ENCODE measurements around the gene TBX18.

The TBX18 gene

GRCh38 chr6:84763003-84763885 lies 1.2 kb downstream of the TBX18 start (continued):
- TF ChIP-seq, protein P1, sequence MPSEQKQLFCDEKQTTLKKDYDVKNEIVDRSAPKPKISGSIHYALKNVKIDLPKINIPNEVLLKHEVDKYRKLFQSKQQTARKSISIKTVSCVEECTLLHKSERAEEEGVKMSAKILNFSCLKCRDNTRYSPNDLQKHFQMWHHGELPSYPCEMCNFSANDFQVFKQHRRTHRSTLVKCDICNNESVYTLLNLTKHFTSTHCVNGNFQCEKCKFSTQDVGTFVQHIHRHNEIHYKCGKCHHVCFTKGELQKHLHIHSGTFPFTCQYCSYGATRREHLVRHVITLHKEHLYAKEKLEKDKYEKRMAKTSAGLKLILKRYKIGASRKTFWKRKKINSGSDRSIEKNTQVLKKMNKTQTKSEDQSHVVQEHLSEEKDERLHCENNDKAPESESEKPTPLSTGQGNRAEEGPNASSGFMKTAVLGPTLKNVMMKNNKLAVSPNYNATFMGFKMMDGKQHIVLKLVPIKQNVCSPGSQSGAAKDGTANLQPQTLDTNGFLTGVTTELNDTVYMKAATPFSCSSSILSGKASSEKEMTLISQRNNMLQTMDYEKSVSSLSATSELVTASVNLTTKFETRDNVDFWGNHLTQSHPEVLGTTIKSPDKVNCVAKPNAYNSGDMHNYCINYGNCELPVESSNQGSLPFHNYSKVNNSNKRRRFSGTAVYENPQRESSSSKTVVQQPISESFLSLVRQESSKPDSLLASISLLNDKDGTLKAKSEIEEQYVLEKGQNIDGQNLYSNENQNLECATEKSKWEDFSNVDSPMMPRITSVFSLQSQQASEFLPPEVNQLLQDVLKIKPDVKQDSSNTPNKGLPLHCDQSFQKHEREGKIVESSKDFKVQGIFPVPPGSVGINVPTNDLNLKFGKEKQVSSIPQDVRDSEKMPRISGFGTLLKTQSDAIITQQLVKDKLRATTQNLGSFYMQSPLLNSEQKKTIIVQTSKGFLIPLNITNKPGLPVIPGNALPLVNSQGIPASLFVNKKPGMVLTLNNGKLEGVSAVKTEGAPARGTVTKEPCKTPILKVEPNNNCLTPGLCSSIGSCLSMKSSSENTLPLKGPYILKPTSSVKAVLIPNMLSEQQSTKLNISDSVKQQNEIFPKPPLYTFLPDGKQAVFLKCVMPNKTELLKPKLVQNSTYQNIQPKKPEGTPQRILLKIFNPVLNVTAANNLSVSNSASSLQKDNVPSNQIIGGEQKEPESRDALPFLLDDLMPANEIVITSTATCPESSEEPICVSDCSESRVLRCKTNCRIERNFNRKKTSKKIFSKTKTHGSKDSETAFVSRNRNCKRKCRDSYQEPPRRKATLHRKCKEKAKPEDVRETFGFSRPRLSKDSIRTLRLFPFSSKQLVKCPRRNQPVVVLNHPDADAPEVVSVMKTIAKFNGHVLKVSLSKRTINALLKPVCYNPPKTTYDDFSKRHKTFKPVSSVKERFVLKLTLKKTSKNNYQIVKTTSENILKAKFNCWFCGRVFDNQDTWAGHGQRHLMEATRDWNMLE (tag by site-specific recombination; conservative IDR thresholded peaks at IDR 0.05; ENCODE audit: low read depth) = 0 out of 2 replicates have a peak, but pooled peaks have one; percentile 16
- TF ChIP-seq ZNF274 (IDR thresholded peaks at IDR 0.05; ENCODE audit: low read length) (no peak), ZNF274 (tag by site-specific recombination; IDR thresholded peaks at IDR 0.05; ENCODE audit: borderline replicate concordance) (no peak), HOXA7 (CRISPR knock-in tag; IDR thresholded peaks at IDR 0.05; ENCODE audit: borderline replicate concordance) (no peak), RBAK (tag by site-specific recombination; IDR thresholded peaks at IDR 0.05) (no peak), ZFP41 (tag by site-specific recombination; IDR thresholded peaks at IDR 0.05; ENCODE audit: borderline replicate concordance) (no peak), ATF2 (tag by site-specific recombination; IDR thresholded peaks at IDR 0.05; ENCODE audit: low read depth) (no peak), ZXDB (tag by site-specific recombination; IDR thresholded peaks at IDR 0.05) (no peak; the same call in none of the 2 replicates), PRDM1 (tag by site-specific recombination; IDR thresholded peaks at IDR 0.05) (peak; percentile 66), ZNF701 (tag by site-specific recombination; IDR thresholded peaks at IDR 0.05) (no peak), ZNF596 (tag by site-specific recombination; IDR thresholded peaks at IDR 0.05) (no peak), ZNF10 (tag by site-specific recombination; IDR thresholded peaks at IDR 0.05) (no peak), ZNF777 (tag by site-specific recombination; IDR thresholded peaks at IDR 0.05; ENCODE audit: borderline replicate concordance) (0 out of 2 replicates have a peak, but pooled peaks have one; percentile 39), ZNF112 (tag by site-specific recombination; IDR thresholded peaks at IDR 0.05) (no peak), ZNF362 (tag by site-specific recombination; IDR thresholded peaks at IDR 0.05) (no peak), ZSCAN23 (tag by site-specific recombination; IDR thresholded peaks at IDR 0.05) (no peak), ZNF548 (tag by site-specific recombination; IDR thresholded peaks at IDR 0.05) (no peak), ZNF335 (tag by site-specific recombination; conservative IDR thresholded peaks at IDR 0.05) (peak; percentile 93), TRIM28 (IDR thresholded peaks at IDR 0.05; ENCODE audit: borderline replicate concordance, low read length) (no peak; the same call in 1 of the 2 replicates), ZNF791 (tag by site-specific recombination; IDR thresholded peaks at IDR 0.05) (no peak), ZNF544 (tag by site-specific recombination; IDR thresholded peaks at IDR 0.05) (no peak), KLF1 (tag by site-specific recombination; IDR thresholded peaks at IDR 0.05) (no peak; the same call in 1 of the 2 replicates), ZFP3 (tag by site-specific recombination; IDR thresholded peaks at IDR 0.05; ENCODE audit: low read depth) (no peak), ZBTB1 (tag by site-specific recombination; IDR thresholded peaks at IDR 0.05) (no peak), ZNF16 (tag by site-specific recombination; IDR thresholded peaks at IDR 0.05; ENCODE audit: low read depth) (no peak), ZNF169 (tag by site-specific recombination; IDR thresholded peaks at IDR 0.05) (no peak), SP7 (tag by site-specific recombination; IDR thresholded peaks at IDR 0.05) (peak; percentile 43), ZBTB48 (tag by site-specific recombination; IDR thresholded peaks at IDR 0.05) (no peak; the same call in 1 of the 2 replicates), ZNF555 (tag by site-specific recombination; conservative IDR thresholded peaks at IDR 0.05) (no peak)
- TF ChIP-seq, protein P2, sequence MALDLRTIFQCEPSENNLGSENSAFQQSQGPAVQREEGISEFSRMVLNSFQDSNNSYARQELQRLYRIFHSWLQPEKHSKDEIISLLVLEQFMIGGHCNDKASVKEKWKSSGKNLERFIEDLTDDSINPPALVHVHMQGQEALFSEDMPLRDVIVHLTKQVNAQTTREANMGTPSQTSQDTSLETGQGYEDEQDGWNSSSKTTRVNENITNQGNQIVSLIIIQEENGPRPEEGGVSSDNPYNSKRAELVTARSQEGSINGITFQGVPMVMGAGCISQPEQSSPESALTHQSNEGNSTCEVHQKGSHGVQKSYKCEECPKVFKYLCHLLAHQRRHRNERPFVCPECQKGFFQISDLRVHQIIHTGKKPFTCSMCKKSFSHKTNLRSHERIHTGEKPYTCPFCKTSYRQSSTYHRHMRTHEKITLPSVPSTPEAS (tag by site-specific recombination; IDR thresholded peaks at IDR 0.05) = no peak
- TF ChIP-seq, protein P3, sequence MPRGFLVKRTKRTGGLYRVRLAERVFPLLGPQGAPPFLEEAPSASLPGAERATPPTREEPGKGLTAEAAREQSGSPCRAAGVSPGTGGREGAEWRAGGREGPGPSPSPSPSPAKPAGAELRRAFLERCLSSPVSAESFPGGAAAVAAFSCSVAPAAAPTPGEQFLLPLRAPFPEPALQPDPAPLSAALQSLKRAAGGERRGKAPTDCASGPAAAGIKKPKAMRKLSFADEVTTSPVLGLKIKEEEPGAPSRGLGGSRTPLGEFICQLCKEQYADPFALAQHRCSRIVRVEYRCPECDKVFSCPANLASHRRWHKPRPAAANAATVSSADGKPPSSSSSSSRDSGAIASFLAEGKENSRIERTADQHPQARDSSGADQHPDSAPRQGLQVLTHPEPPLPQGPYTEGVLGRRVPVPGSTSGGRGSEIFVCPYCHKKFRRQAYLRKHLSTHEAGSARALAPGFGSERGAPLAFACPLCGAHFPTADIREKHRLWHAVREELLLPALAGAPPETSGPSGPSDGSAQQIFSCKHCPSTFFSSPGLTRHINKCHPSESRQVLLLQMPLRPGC (tag by site-specific recombination; IDR thresholded peaks at IDR 0.05) = 0 out of 2 replicates have a peak, but pooled peaks have one; percentile 23
